HL-60 (cell line): ENCODE measurements around the gene IFT25.

ENCODE experiments used
- DNase-seq, 2 experiments: peaks; one replicate each; pipeline ENCODE4 v3.0.0-alpha.2; 2010 to 2020; ENCODE audit warnings: low read depth in 1 of 2, low spot score in 1 of 2
- H3K27ac ChIP-seq: fragments of 250-450 bp; sonication (Bioruptor Pico); replicated peaks from 2 replicates; pipeline ENCODE4 v1.5.1; 2020; ENCODE audit warnings: mild to moderate bottlenecking, moderate library complexity
- H3K27me3 ChIP-seq: fragments of 250-450 bp; sonication (Bioruptor Pico); 2 replicates; pipeline ENCODE4 v1.5.1; 2021; ENCODE audit warnings: mild to moderate bottlenecking, moderate library complexity; ENCODE audit not compliant: insufficient read depth, poor library complexity, severe bottlenecking
- H3K4me3 ChIP-seq: replicated peaks from 2 replicates; pipeline ENCODE4 v1.5.1; 2011; ENCODE audit warnings: mild to moderate bottlenecking, control low read depth, low read length; ENCODE audit not compliant: insufficient read depth
- GABPA ChIP-seq: IDR thresholded peaks from 2 replicates; pipeline ENCODE4 v1.6.1; 2012; ENCODE audit warnings: low read depth
- POLR2AphosphoS5 ChIP-seq: IDR thresholded peaks from 2 replicates; pipeline ENCODE4 v1.6.1; 2012; ENCODE audit warnings: low read depth
- SPI1 ChIP-seq: IDR thresholded peaks from 2 replicates; pipeline ENCODE4 v1.6.1; 2012; ENCODE audit warnings: low read depth, mild to moderate bottlenecking, borderline replicate concordance
- TF ChIP-seq, protein P1 (sequence below): IDR thresholded peaks from one replicate; pipeline ENCODE4 v1.5.1; 2011; ENCODE audit warnings: low read length, control low read depth, inconsistent platforms; ENCODE audit not compliant: insufficient read depth
- TF ChIP-seq, protein P2 (sequence below): IDR thresholded peaks from 2 replicates; pipeline ENCODE4 v1.6.1; 2012; ENCODE audit warnings: low read depth; ENCODE audit not compliant: insufficient replicate concordance

The IFT25 gene

DNA sequence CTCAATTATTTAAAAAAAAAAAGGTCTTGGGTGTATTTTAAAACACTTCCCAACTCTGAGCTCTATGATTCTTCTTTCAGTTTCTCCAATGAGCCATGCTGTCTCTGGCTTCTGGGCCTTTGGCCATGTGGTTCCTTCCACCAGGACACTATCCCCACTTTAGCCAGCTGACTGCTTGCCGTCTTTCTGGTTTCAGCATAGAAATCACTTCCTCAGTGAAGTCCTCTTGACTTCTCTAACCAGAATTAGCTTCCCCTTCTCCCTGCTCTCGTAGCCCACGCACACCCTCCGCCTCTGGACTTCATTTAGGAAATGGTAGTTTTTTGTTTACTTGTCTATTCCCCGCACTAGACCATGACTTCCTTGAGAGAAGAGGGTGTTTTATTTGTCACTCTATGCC lies 52.6 kb downstream of the IFT25 start:
- H3K27me3 ChIP-seq = no peaks in the 10 kb centered on the region
- no peak overlapping the region for H3K4me3 ChIP-seq
- peak; percentile 29 to 64 for DNase-seq
- TF ChIP-seq, protein P1, sequence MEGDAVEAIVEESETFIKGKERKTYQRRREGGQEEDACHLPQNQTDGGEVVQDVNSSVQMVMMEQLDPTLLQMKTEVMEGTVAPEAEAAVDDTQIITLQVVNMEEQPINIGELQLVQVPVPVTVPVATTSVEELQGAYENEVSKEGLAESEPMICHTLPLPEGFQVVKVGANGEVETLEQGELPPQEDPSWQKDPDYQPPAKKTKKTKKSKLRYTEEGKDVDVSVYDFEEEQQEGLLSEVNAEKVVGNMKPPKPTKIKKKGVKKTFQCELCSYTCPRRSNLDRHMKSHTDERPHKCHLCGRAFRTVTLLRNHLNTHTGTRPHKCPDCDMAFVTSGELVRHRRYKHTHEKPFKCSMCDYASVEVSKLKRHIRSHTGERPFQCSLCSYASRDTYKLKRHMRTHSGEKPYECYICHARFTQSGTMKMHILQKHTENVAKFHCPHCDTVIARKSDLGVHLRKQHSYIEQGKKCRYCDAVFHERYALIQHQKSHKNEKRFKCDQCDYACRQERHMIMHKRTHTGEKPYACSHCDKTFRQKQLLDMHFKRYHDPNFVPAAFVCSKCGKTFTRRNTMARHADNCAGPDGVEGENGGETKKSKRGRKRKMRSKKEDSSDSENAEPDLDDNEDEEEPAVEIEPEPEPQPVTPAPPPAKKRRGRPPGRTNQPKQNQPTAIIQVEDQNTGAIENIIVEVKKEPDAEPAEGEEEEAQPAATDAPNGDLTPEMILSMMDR = no peak
- TF ChIP-seq, protein P2, sequence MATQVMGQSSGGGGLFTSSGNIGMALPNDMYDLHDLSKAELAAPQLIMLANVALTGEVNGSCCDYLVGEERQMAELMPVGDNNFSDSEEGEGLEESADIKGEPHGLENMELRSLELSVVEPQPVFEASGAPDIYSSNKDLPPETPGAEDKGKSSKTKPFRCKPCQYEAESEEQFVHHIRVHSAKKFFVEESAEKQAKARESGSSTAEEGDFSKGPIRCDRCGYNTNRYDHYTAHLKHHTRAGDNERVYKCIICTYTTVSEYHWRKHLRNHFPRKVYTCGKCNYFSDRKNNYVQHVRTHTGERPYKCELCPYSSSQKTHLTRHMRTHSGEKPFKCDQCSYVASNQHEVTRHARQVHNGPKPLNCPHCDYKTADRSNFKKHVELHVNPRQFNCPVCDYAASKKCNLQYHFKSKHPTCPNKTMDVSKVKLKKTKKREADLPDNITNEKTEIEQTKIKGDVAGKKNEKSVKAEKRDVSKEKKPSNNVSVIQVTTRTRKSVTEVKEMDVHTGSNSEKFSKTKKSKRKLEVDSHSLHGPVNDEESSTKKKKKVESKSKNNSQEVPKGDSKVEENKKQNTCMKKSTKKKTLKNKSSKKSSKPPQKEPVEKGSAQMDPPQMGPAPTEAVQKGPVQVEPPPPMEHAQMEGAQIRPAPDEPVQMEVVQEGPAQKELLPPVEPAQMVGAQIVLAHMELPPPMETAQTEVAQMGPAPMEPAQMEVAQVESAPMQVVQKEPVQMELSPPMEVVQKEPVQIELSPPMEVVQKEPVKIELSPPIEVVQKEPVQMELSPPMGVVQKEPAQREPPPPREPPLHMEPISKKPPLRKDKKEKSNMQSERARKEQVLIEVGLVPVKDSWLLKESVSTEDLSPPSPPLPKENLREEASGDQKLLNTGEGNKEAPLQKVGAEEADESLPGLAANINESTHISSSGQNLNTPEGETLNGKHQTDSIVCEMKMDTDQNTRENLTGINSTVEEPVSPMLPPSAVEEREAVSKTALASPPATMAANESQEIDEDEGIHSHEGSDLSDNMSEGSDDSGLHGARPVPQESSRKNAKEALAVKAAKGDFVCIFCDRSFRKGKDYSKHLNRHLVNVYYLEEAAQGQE = no peak
- TF ChIP-seq SPI1 = peak; percentile 88
- no peak overlapping the region; the same call in 1 of the 2 replicates for H3K27ac ChIP-seq

DNA sequence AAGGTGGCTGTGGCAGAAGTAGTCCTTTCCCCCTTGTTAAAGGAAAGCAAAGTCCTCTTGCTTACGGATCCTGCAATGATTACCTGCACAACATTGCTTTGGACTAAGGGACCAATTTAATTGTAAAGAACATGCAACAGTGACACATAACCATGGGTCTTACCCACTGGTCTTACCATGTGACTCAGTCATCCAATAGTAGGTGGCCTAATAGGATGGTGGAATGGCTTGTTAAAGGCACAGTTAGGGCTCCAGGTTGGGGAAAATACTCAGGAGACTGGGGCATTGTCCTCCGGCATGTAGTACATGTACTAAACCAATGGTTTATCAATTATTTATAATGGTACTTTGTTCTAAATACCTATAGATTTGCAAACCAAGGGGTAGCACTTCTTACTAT lies 53.8 kb downstream of the IFT25 start:
- Histone ChIP-seq H3K4me3 (no peak overlapping the region), H3K27me3 (no peaks in the 10 kb centered on the region), H3K27ac (no peak overlapping the region)
- DNase-seq = no peak
- TF ChIP-seq, protein P1 = no peak
- TF ChIP-seq SPI1 (no peak), GABPA (no peak), POLR2AphosphoS5 (no peak)
- TF ChIP-seq, protein P2 = no peak

DNA sequence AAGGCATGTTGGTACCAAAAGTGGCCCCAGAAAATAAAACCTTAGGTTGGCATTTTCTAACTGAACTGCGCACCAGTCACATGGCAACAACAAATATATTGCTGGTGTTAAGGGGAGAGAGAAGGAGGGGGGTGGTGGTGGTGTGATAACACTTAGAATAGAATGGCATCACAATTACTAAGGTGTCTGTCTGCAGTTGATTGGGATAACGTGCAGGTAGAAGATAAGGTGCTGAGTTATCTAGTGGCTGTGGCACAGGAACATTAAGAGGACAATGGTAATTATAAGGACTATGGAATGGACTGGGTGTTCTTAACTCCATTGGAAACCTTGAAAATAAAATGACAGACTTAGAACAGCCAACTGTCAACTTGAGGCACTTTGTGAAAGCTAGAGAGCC lies 54.5 kb downstream of the IFT25 start:
- H3K4me3 ChIP-seq = no peak overlapping the region
- TF ChIP-seq POLR2AphosphoS5 (no peak), GABPA (no peak), SPI1 (no peak)
- TF ChIP-seq, protein P1 = no peak
- TF ChIP-seq, protein P2 = no peak
- H3K27me3 ChIP-seq = no peaks in the 10 kb centered on the region
- H3K27ac ChIP-seq = no peak overlapping the region
- no peak for DNase-seq
